ENCODE results near the gene FAP. TPM values are rescaled to one million over a fixed set of nuclear protein-coding genes. Genes with fewer than 3 reads are reported as not detected.

The FAP gene
- not detected in 2 replicates for total RNA-seq
- polyA plus RNA-seq, result not detected in 2 replicates

- DNase-seq (ENCODE audit: low read depth in 1 of 2, low spot score in 1 of 2), result peak in 1 of 2 donors; percentile 93
- no peak within 1 kb of the TSS for H3K4me3 ChIP-seq
- no peak within 1 kb of the TSS for H3K27ac ChIP-seq
These were observed at the start of gene FAP for GRCh38 chr2:162243294-162243693. FAP (minus strand) TSS chr2:162243445; CDS start chr2:162243327, 118 bp downstream.

GRCh38 chr2:162291748-162292147 is 48.5 kb upstream of the FAP start:
- H3K27me3 ChIP-seq, result no peaks in the 10 kb centered on the region

More at GRCh38 chr2:162243294-162243693, at the start of gene FAP:
- Histone ChIP-seq H3K4me1 (ENCODE audit: low read depth) (no peaks in the 10 kb centered on the region), H3K9me3 (ENCODE audit: low read depth) (no peaks in the 10 kb centered on the region), H3K36me3 (no peaks in the 10 kb centered on the region), H3K27me3 (no peaks in the 10 kb centered on the region)
- no peak for TF ChIP-seq CTCF (IDR thresholded peaks at IDR 0.05; ENCODE audit: low read depth, low read length)

GRCh38 chr2:162282765-162283425 is 39.6 kb upstream of the FAP start:
- TF ChIP-seq CTCF (IDR thresholded peaks at IDR 0.05; ENCODE audit: low read depth, low read length), result no peak

More at GRCh38 chr2:162291748-162292147, 48.5 kb upstream of the FAP start:
- Histone ChIP-seq H3K27ac (no peak overlapping the region), H3K9me3 (ENCODE audit: low read depth) (no peaks in the 10 kb centered on the region), H3K4me3 (no peak overlapping the region), H3K36me3 (no peaks in the 10 kb centered on the region), H3K4me1 (ENCODE audit: low read depth) (no peaks in the 10 kb centered on the region)
- TF ChIP-seq CTCF (IDR thresholded peaks at IDR 0.05; ENCODE audit: low read depth, low read length), result no peak
- DNase-seq (ENCODE audit: low read depth in 1 of 2, low spot score in 1 of 2), result no peak

GRCh38 chr2:162280654-162281053 is 37.4 kb upstream of the FAP start:
- Histone ChIP-seq H3K27me3 (no peaks in the 10 kb centered on the region), H3K36me3 (no peaks in the 10 kb centered on the region), H3K4me1 (ENCODE audit: low read depth) (no peaks in the 10 kb centered on the region), H3K9me3 (ENCODE audit: low read depth) (no peaks in the 10 kb centered on the region), H3K27ac (no peak overlapping the region), H3K4me3 (no peak overlapping the region)
- DNase-seq (ENCODE audit: low read depth in 1 of 2, low spot score in 1 of 2), result no peak
- no peak for TF ChIP-seq CTCF (IDR thresholded peaks at IDR 0.05; ENCODE audit: low read depth, low read length)

More at GRCh38 chr2:162282765-162283425, 39.6 kb upstream of the FAP start:
- H3K36me3 ChIP-seq, result no peaks in the 10 kb centered on the region
- H3K27ac ChIP-seq, result no peak overlapping the region
- H3K9me3 ChIP-seq (ENCODE audit: low read depth), result no peaks in the 10 kb centered on the region
- no peaks in the 10 kb centered on the region for H3K4me1 ChIP-seq (ENCODE audit: low read depth)
- DNase-seq (ENCODE audit: low read depth in 1 of 2, low spot score in 1 of 2), result peak in 1 of 2 donors; percentile 40
- H3K27me3 ChIP-seq, result no peaks in the 10 kb centered on the region
- H3K4me3 ChIP-seq, result no peak overlapping the region

GRCh38 chr2:162277381-162277780 is 34.1 kb upstream of the FAP start:
- Histone ChIP-seq H3K27me3 (no peaks in the 10 kb centered on the region), H3K9me3 (ENCODE audit: low read depth) (no peaks in the 10 kb centered on the region), H3K4me1 (ENCODE audit: low read depth) (no peaks in the 10 kb centered on the region), H3K36me3 (no peaks in the 10 kb centered on the region), H3K27ac (no peak overlapping the region), H3K4me3 (no peak overlapping the region)
- TF ChIP-seq CTCF (IDR thresholded peaks at IDR 0.05; ENCODE audit: low read depth, low read length), result no peak
- DNase-seq (ENCODE audit: low read depth in 1 of 2, low spot score in 1 of 2), result no peak

Measured in cardiac muscle cell (in vitro differentiated cells and primary cell).